Lower lobe of right lung (tissue), 2 donors: ENCODE results near the gene ARHGAP22. TPM values are rescaled to one million over a fixed set of nuclear protein-coding genes. Genes with fewer than 3 reads are reported as not detected.

Experiments used
- ATAC-seq, 2 donors: fragments of 200-7000 bp; cut with Tn5 transposase; one replicate each; pipeline ENCODE4 v1.9.1; 2020 to 2022; ENCODE audit warnings: mild to moderate bottlenecking in 2 of 2, moderate library complexity in 2 of 2
- DNase-seq: peaks from one replicate; pipeline ENCODE4 v3.0.0-alpha.2; 2020
- H3K27ac ChIP-seq: fragments of 200-600 bp; one replicate; pipeline ENCODE4 v1.8.0; 2022
- H3K27me3 ChIP-seq: fragments of 200-600 bp; one replicate; pipeline ENCODE4 v1.8.0; 2022; ENCODE audit warnings: low read depth
- H3K36me3 ChIP-seq: fragments of 200-600 bp; one replicate; pipeline ENCODE4 v1.8.0; 2022; ENCODE audit warnings: mild to moderate bottlenecking
- H3K4me1 ChIP-seq: fragments of 200-600 bp; one replicate; pipeline ENCODE4 v1.8.0; 2022
- H3K4me3 ChIP-seq: fragments of 200-600 bp; one replicate; pipeline ENCODE4 v1.8.0; 2022; ENCODE audit warnings: mild to moderate bottlenecking
- H3K9me3 ChIP-seq: fragments of 200-600 bp; one replicate; pipeline ENCODE4 v1.8.0; 2022
- CTCF ChIP-seq: fragments of 200-600 bp; IDR thresholded peaks from one replicate; pipeline ENCODE4 v1.8.0; 2022; ENCODE audit warnings: antibody characterized with exemption, mild to moderate bottlenecking
- intact Hi-C: fragments of 100-400 bp; cut with DNase I; formaldehyde crosslinking; loops from one replicate; pipeline ENCODE4 v1.11.0; 2022
- total RNA-seq: library from RNA; stranded (reverse); fragmentation: NEBNext Ultra II Directional; extraction: Animal tissue kit (Norgen Biotek cat#: 25700); gene quantifications from one replicate; pipeline ENCODE4 v1.2.1, GENCODE V29; 2021
- donor health status: DM: no; HTN: yes; CAD: no; lungs with severe emphysema.

ARHGAP22 gene
- total RNA-seq, 1 donor from 2014 or later: 9.6 TPM

GRCh38 chr10:48449501-48450232, 155.2 kb downstream of the ARHGAP22 start:
- no peak for TF ChIP-seq CTCF
- no peaks in the 10 kb centered on the region for H3K4me1 ChIP-seq
- no peak for ATAC-seq
- H3K4me3 ChIP-seq: no peak overlapping the region
- no peak for DNase-seq
- H3K36me3 ChIP-seq: no peaks in the 10 kb centered on the region
- intact Hi-C loops: no loop called here
- H3K27me3 ChIP-seq: no peaks in the 10 kb centered on the region
- no peaks in the 10 kb centered on the region for H3K9me3 ChIP-seq
- no peak overlapping the region for H3K27ac ChIP-seq

- DNase-seq (no peak), ATAC-seq (no peak)
- Histone ChIP-seq H3K36me3 (no peaks in the 10 kb centered on the region), H3K4me1 (no peaks in the 10 kb centered on the region), H3K9me3 (no peaks in the 10 kb centered on the region), H3K27ac (no peak overlapping the region), H3K27me3 (no peaks in the 10 kb centered on the region), H3K4me3 (no peak overlapping the region)
- intact Hi-C loops: no loop called here
- no peak for TF ChIP-seq CTCF
Observed at GRCh38 chr10:48448796-48449195, 156.1 kb downstream of the ARHGAP22 start.

GRCh38 chr10:48447356-48448215, 157.3 kb downstream of the ARHGAP22 start:
- no peaks in the 10 kb centered on the region for H3K9me3 ChIP-seq
- no peak for TF ChIP-seq CTCF
- ATAC-seq (no peak), DNase-seq (no peak)
- H3K27ac ChIP-seq: no peak overlapping the region
- H3K27me3 ChIP-seq: no peaks in the 10 kb centered on the region
- no peaks in the 10 kb centered on the region for H3K4me1 ChIP-seq
- H3K36me3 ChIP-seq: no peaks in the 10 kb centered on the region
- intact Hi-C loops: no loop called here
- H3K4me3 ChIP-seq: no peak overlapping the region

- TF ChIP-seq CTCF: no peak
- Histone ChIP-seq H3K36me3 (no peaks in the 10 kb centered on the region), H3K27me3 (no peaks in the 10 kb centered on the region), H3K9me3 (no peaks in the 10 kb centered on the region), H3K4me1 (no peaks in the 10 kb centered on the region), H3K27ac (no peak overlapping the region), H3K4me3 (no peak overlapping the region)
- intact Hi-C loops: no loop called here
- DNase-seq (no peak), ATAC-seq (no peak)
Observed at GRCh38 chr10:48446785-48447184, 158.1 kb downstream of the ARHGAP22 start.

GRCh38 chr10:48445932-48446331, 158.9 kb downstream of the ARHGAP22 start:
- intact Hi-C loops: no loop called here
- Histone ChIP-seq H3K27me3 (no peaks in the 10 kb centered on the region), H3K27ac (no peak overlapping the region), H3K4me1 (no peaks in the 10 kb centered on the region), H3K9me3 (no peaks in the 10 kb centered on the region), H3K36me3 (no peaks in the 10 kb centered on the region), H3K4me3 (no peak overlapping the region)
- TF ChIP-seq CTCF: no peak
- DNase-seq (no peak), ATAC-seq (no peak)
